Nasal cavity respiratory epithelium epithelial cell of viscerocranial mucosa (primary cell): ENCODE data around the gene ZNF792. TPM values are rescaled to one million over a fixed set of nuclear protein-coding genes. Genes with fewer than 3 reads are reported as not detected.

Source experiments
- total RNA-seq: library from RNA; depleted of rRNA; stranded (reverse); fragments of >200 nt; gene quantifications from 2 replicates; pipeline ENCODE4 v1.2.3, GENCODE V29; 2014

ZNF792 gene
- total RNA-seq, result 0.68 and 4.2 TPM in 2 replicates

DNA sequence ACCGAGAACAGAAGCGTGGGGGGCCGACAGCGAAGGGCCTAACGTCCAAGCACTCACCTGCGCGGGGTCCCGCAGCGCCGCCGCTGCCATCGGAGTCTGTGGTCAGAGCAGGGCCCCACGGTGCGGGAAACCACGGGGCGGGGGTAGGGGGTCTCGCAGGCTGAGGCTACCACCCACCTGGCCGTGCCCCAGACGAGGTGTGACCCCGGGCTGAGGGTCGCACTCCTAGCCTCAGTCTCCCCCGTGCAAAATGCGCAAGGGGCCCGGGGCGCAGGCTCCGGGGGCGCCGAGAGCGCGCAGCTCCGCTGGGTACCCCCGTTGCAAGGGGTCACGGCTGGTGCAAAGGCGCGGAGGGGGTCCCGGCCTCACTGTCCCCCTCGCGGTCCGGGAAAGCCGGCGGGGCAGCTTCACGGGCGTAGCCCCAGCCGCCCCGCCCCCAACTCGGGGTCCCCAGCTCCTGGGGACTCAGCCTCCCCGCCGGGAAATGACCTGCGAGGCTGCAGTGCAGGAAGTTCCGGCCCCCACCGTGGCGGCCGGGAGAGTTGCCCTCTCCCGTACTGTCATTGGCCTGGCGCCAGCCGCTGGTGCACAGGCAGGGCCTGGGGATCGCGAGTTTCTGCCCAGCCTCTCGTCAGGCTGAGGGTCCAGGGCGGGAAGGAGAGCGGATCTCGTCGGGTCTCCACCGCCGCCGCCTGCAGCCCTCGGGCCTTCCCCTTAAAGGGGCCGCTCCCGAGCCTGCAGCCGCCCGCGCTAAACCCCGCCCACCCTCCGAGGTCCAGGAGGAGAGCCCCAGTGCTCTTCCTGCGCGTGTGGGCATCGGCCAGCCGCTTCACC is at the start of gene ZNF792:
ZNF792 (minus strand) TSS at position 657 of the 834 bp plus-strand sequence; CDS start at position 90, 567 bp downstream.

DNA sequence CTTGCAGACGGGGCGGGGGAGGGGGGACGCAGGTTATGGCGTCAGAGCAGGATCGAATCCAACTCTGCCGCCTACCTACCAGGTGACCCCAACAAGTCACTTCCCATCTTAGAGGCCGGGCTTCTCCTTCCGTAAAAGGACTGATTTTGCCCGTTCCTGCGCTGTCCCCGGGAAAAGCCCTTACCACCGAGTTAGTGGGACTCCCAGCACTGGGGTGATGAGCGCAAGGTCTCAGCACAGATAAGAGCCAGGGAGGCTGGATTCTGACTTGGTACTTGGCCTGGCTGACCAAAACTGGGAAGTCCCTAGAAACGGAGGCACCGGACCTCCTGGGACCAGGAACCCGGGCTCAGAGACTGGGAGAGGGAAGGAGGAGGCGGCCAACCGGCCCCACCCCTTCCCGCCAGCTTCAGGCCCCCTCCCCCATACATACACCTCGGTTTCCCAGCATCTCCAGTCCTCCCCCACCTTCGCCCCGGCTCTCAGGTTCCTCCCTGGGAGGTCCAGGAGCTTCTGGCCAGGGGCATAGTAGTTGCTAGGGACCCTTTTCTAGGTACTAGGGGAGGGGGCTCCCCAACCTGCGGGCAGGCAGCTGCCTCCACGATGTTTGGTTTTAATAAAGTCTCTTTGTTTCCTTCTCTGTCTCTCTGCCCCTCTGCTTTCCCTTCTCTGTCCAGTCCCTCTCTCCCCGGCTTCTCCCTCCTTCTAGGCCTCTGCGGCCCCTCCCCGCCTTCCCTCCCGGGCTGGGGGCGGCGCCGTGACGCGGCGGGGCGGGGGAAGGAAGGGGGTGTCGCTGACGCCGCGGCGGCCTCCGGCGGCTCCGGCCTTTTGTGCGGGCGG is 35.7 kb upstream of the ZNF792 start, which contains the start of gene GRAMD1A:
GRAMD1A (plus strand) TSS at position 826 of the 840 bp plus-strand sequence. CDS start 156 bp downstream, outside the sequence.

DNA sequence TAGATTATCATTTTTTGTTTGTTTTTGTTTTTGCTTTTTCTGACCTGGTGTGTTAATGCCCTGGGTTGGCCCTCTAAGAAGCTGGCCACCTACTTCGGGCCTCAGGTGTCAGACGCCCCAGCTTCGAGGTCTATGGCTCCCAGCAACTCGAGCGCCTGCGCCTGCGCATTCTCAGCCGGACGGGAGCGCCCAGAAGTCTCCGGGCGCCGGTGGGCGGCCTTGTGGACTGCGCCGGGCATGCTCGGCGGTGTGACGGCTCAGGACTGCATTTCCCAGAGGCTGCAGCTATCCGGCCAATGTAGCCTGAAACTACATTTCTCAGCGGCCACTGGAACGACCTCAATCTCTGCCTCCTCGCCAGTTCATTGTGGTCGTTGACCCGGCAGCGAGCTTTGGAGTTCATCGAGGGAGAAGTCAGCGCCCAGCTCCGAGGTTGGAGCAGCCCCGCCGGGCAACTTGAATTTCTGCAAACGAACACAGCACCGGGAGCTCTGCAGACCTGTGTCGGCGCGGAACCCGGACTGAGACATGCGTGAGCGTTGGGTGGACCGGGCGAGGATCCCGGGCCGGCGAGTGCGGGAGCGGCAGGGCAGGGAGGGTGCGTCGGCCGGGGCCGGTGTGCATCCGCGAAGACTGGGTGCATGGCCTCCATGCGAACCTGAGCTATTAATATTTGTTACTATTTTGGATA is 37.2 kb downstream of the ZNF792 start, which contains the start of gene ZNF30:
ZNF30 (plus strand) TSS at position 219 of the 691 bp plus-strand sequence. CDS start 3,045 bp downstream, outside the sequence.

Other genes with a start within 250 kb of the ZNF792 start
- 13.3 and 16.6 TPM in 2 replicates for gene ZNF181, start 230.0 kb downstream of the ZNF792 start, total RNA-seq
- gene ZNF599, start 191.0 kb downstream of the ZNF792 start, total RNA-seq, result 1.7 and 2.8 TPM in 2 replicates
- gene ZNF30, start 37.3 kb downstream of the ZNF792 start, total RNA-seq, result 2.7 and 4.6 TPM in 2 replicates
- 8.9 and 31.9 TPM in 2 replicates for gene GRAMD1A, start 36.1 kb upstream of the ZNF792 start, total RNA-seq
- gene SCN1B, start 66.2 kb upstream of the ZNF792 start, total RNA-seq, result under 0.01 and 0.64 TPM in 2 replicates
- gene HPN, start 77.5 kb upstream of the ZNF792 start, total RNA-seq, result not detected in 2 replicates
- 245 and 275 TPM in 2 replicates for gene FXYD3, start 151.6 kb upstream of the ZNF792 start, total RNA-seq
- not detected in 2 replicates for gene LGI4, start 170.8 kb upstream of the ZNF792 start, total RNA-seq
- not detected in 2 replicates for gene FXYD1, start 174.6 kb upstream of the ZNF792 start, total RNA-seq
- not detected in 2 replicates for gene FXYD7, start 179.0 kb upstream of the ZNF792 start, total RNA-seq
- 13.0 and 18.0 TPM in 2 replicates for gene FXYD5, start 190.5 kb upstream of the ZNF792 start, total RNA-seq